H9 (cell line): Measurements from ENCODE around the gene KL. TPM values are rescaled to one million over a fixed set of nuclear protein-coding genes. Genes with fewer than 3 reads are reported as not detected.

Experiments
- DNase-seq: peaks from one replicate; pipeline ENCODE4 v3.0.0-alpha.2; 2017
- H2AFZ ChIP-seq: one replicate; pipeline ENCODE4 v1.6.1; 2013; ENCODE audit warnings: mild to moderate bottlenecking, low read length, control low read depth, moderate library complexity
- H2AK5ac ChIP-seq: 2 replicates; pipeline ENCODE4 v1.6.1; 2013; ENCODE audit warnings: low read length, control low read depth, mixed read lengths; ENCODE audit not compliant: insufficient read length
- H2BK120ac ChIP-seq: one replicate; pipeline ENCODE4 v1.6.1; 2013; ENCODE audit warnings: low read depth, mild to moderate bottlenecking, low read length, control low read depth, inconsistent platforms; ENCODE audit not compliant: poor library complexity, severe bottlenecking
- H2BK12ac ChIP-seq: 2 replicates; pipeline ENCODE4 v1.6.1; 2013; ENCODE audit warnings: low read length, control low read depth, mixed read lengths, low read depth; ENCODE audit not compliant: insufficient read length
- H2BK15ac ChIP-seq: 2 replicates; pipeline ENCODE4 v1.6.1; 2013; ENCODE audit warnings: low read depth, low read length, control low read depth
- H2BK20ac ChIP-seq: one replicate; pipeline ENCODE4 v1.6.1; 2013; ENCODE audit warnings: low read depth, mild to moderate bottlenecking, low read length, control low read depth, inconsistent platforms; ENCODE audit not compliant: poor library complexity, severe bottlenecking
- H2BK5ac ChIP-seq: 2 replicates; pipeline ENCODE4 v1.6.1; 2013; ENCODE audit warnings: low read length, control low read depth, mixed read lengths; ENCODE audit not compliant: insufficient read length
- H3K14ac ChIP-seq: 2 replicates; pipeline ENCODE4 v1.6.1; 2013; ENCODE audit warnings: low read length, control low read depth; ENCODE audit not compliant: insufficient read depth
- H3K18ac ChIP-seq: 2 replicates; pipeline ENCODE4 v1.6.1; 2013; ENCODE audit warnings: low read depth, mild to moderate bottlenecking, mixed read lengths, low read length, control low read depth; ENCODE audit not compliant: insufficient read length
- H3K23ac ChIP-seq: 2 replicates; pipeline ENCODE4 v1.6.1; 2013; ENCODE audit warnings: low read length, control low read depth, mixed read lengths, low read depth; ENCODE audit not compliant: insufficient read length
- H3K23me2 ChIP-seq: 2 replicates; pipeline ENCODE4 v1.6.1; 2013; ENCODE audit warnings: low read depth, mild to moderate bottlenecking, mixed read lengths, low read length, control low read depth; ENCODE audit not compliant: insufficient read length, poor library complexity, severe bottlenecking
- H3K27ac ChIP-seq: 2 replicates; pipeline ENCODE4 v1.5.1; 2013; ENCODE audit warnings: low read length, control low read depth, mixed read lengths, low read depth; ENCODE audit not compliant: insufficient read length
- H3K27me3 ChIP-seq: 2 replicates; pipeline ENCODE4 v1.6.1; 2013; ENCODE audit warnings: low read length, control low read depth, inconsistent platforms; ENCODE audit not compliant: insufficient read depth
- H3K4ac ChIP-seq: 2 replicates; pipeline ENCODE4 v1.6.1; 2013; ENCODE audit warnings: low read depth, mild to moderate bottlenecking, control low read depth, inconsistent platforms, low read length, moderate library complexity
- H3K4me1 ChIP-seq: 2 replicates; pipeline ENCODE4 v1.6.1; 2013; ENCODE audit warnings: low read length, control low read depth, inconsistent platforms; ENCODE audit not compliant: insufficient read depth
- H3K4me2 ChIP-seq: 2 replicates; pipeline ENCODE4 v1.6.1; 2013; ENCODE audit warnings: low read length, control low read depth, mixed read lengths; ENCODE audit not compliant: insufficient read length, insufficient read depth
- H3K56ac ChIP-seq: 2 replicates; pipeline ENCODE4 v1.6.1; 2013; ENCODE audit warnings: low read depth, mild to moderate bottlenecking, mixed read lengths, low read length, control low read depth; ENCODE audit not compliant: insufficient read length
- H3K79me1 ChIP-seq: 2 replicates; pipeline ENCODE4 v1.6.1; 2013; ENCODE audit warnings: low read depth, mild to moderate bottlenecking, moderate library complexity, low read length, control low read depth, inconsistent platforms; ENCODE audit not compliant: insufficient read depth, poor library complexity, severe bottlenecking
- H3K79me2 ChIP-seq: 2 replicates; pipeline ENCODE4 v1.6.1; 2013; ENCODE audit warnings: low read length, control low read depth, inconsistent platforms; ENCODE audit not compliant: insufficient read depth
- H3K9ac ChIP-seq: 2 replicates; pipeline ENCODE4 v1.6.1; 2013; ENCODE audit warnings: low read length, control low read depth, mixed read lengths; ENCODE audit not compliant: insufficient read length; ENCODE audit errors: extremely low read depth
- H3K9me3 ChIP-seq: one replicate; pipeline ENCODE4 v1.6.1; 2013; ENCODE audit warnings: low read depth, low read length, inconsistent platforms; ENCODE audit not compliant: control insufficient read depth
- H3T11ph ChIP-seq: one replicate; pipeline ENCODE4 v1.6.1; 2013; ENCODE audit warnings: mild to moderate bottlenecking, low read length, control low read depth, inconsistent platforms
- H4K20me1 ChIP-seq: one replicate; pipeline ENCODE4 v1.6.1; 2013; ENCODE audit not compliant: control insufficient read depth, insufficient read length, insufficient read depth
- H4K5ac ChIP-seq: 2 replicates; pipeline ENCODE4 v1.6.1; 2013; ENCODE audit warnings: low read depth, mild to moderate bottlenecking, mixed read lengths, low read length, control low read depth; ENCODE audit not compliant: insufficient read length
- H4K8ac ChIP-seq: replicated peaks from 2 replicates; pipeline ENCODE4 v1.6.1; 2013; ENCODE audit warnings: low read length, control low read depth, mixed read lengths, low read depth; ENCODE audit not compliant: insufficient read length
- H4K91ac ChIP-seq: 2 replicates; pipeline ENCODE4 v1.6.1; 2013; ENCODE audit warnings: low read depth, mild to moderate bottlenecking, moderate library complexity, mixed read lengths, low read length, control low read depth; ENCODE audit not compliant: insufficient read length
- H3K27ac Mint-ChIP-seq, 3 experiments: 2 replicates in 2 of 3; 3 replicates in 1 of 3; pipeline ENCODE4 v1.8.0; 2020 to 2021; ENCODE audit warnings: mixed read lengths in 3 of 3, mild to moderate bottlenecking in 1 of 3, moderate library complexity in 1 of 3
- H3K27me3 Mint-ChIP-seq: 2 replicates; pipeline ENCODE4 v1.8.0; 2021; ENCODE audit warnings: low read depth, mild to moderate bottlenecking, moderate library complexity, mixed read lengths
- H3K36me3 Mint-ChIP-seq, 3 experiments: 2 replicates in 2 of 3; 3 replicates in 1 of 3; pipeline ENCODE4 v1.8.0; 2020 to 2021; ENCODE audit warnings: low read depth in 3 of 3, mixed read lengths in 3 of 3; ENCODE audit not compliant: insufficient read depth in 1 of 3
- H3K4me1 Mint-ChIP-seq, 2 experiments: 2 replicates each; pipeline ENCODE4 v1.8.0; 2020; ENCODE audit warnings: mixed read lengths in 2 of 2
- H3K4me3 Mint-ChIP-seq, 2 experiments: 2 replicates in 1 of 2; 3 replicates in 1 of 2; pipeline ENCODE4 v1.8.0; 2020 to 2021; ENCODE audit warnings: mild to moderate bottlenecking in 2 of 2, mixed read lengths in 2 of 2, moderate library complexity in 1 of 2
- H3K9me3 Mint-ChIP-seq, 2 experiments: 2 replicates in 1 of 2; 3 replicates in 1 of 2; pipeline ENCODE4 v1.8.0; 2020; ENCODE audit warnings: mild to moderate bottlenecking in 2 of 2, mixed read lengths in 2 of 2, moderate library complexity in 1 of 2
- CTCF ChIP-seq: fragments of 200-600 bp; sonication (generic); conservative IDR thresholded peaks from 3 replicates; pipeline ENCODE4 v1.8.0; 2021; ENCODE audit warnings: antibody characterized with exemption, mild to moderate bottlenecking
- WGBS: extraction: QIAGEN DNeasy Blood & Tissue Kit; methylation state at CpG from one replicate; pipeline ENCODE4 v1.1.7; 2013; ENCODE audit warnings: missing lambda C conversion rate, low lambda C conversion rate, mixed read lengths; ENCODE audit not compliant: insufficient read length; ENCODE audit errors: extremely low coverage; 5-methylcytosine and 5-hydroxymethylcytosine counted together
- total RNA-seq: library from RNA; stranded (reverse); gene quantifications from 2 replicates; pipeline ENCODE4 v1.2.1, GENCODE V29; 2021

KL gene
- total RNA-seq, 1 experiment from 2014 or later, result not detected

GRCh38 chr13:33028620-33029019, 12.4 kb downstream of the KL start:
- H2BK5ac ChIP-seq, result no peak overlapping the region
- H3K79me2 ChIP-seq, result no peaks in the 10 kb centered on the region
- H4K20me1 ChIP-seq, result no peaks in the 10 kb centered on the region
- H2BK120ac ChIP-seq, result no peak overlapping the region
- no peak overlapping the region for H3K27ac ChIP-seq
- Mint-ChIP-seq H3K9me3 (no peaks in the 10 kb centered on the region; a peak in 1 of 5 replicates), H3K36me3 (no peaks in the 10 kb centered on the region), H3K4me3 (no peak overlapping the region), H3K27ac (no peak overlapping the region), H3K27me3 (peaks cover 3% of the 10 kb centered on the region), H3K4me1 (peaks cover 11 to 16% of the 10 kb centered on the region in 2 experiments)
- H3K4me1 ChIP-seq, result no peaks in the 10 kb centered on the region
- DNase-seq, result no peak
- H2AFZ ChIP-seq, result no peak overlapping the region
- H3K9ac ChIP-seq, result no peak overlapping the region
- H2AK5ac ChIP-seq, result no peak overlapping the region
- no peak overlapping the region for H3K4ac ChIP-seq
- H2BK20ac ChIP-seq, result no peak overlapping the region
- H3K56ac ChIP-seq, result no peak overlapping the region
- H3K23ac ChIP-seq, result no peak overlapping the region
- no peak overlapping the region for H3T11ph ChIP-seq
- H2BK15ac ChIP-seq, result no peak overlapping the region
- no peak for TF ChIP-seq CTCF
- H3K4me2 ChIP-seq, result no peak overlapping the region
- H4K8ac ChIP-seq, result no peak overlapping the region
- no CpG with 5 or more reads among the region's 2 CpGs for WGBS
- no peaks in the 10 kb centered on the region for H3K27me3 ChIP-seq
- H4K5ac ChIP-seq, result no peak overlapping the region
- H3K23me2 ChIP-seq, result no peaks in the 10 kb centered on the region
- no peak overlapping the region for H3K14ac ChIP-seq
- H3K9me3 ChIP-seq, result no peaks in the 10 kb centered on the region
- no peak overlapping the region for H3K18ac ChIP-seq
- no peak overlapping the region for H2BK12ac ChIP-seq
- no peaks in the 10 kb centered on the region for H3K79me1 ChIP-seq
- no peak overlapping the region for H4K91ac ChIP-seq
